ENCODE data around the gene SNCB. TPM values are rescaled to one million over a fixed set of nuclear protein-coding genes. Genes with fewer than 3 reads are reported as not detected.

The SNCB gene
- total and polyA plus RNA-seq, 8 donors = 0.21 to 0.68 (median 0.42) TPM; not detected in 2

- DNase-seq = peak; percentile 65 to 93 (median 80)
- H3K36me3 ChIP-seq = peaks cover 0 to 10% of the 10 kb centered on the region in 2 donors
- H3K4me3 ChIP-seq = no peak overlapping the region
- TF ChIP-seq, protein P1, sequence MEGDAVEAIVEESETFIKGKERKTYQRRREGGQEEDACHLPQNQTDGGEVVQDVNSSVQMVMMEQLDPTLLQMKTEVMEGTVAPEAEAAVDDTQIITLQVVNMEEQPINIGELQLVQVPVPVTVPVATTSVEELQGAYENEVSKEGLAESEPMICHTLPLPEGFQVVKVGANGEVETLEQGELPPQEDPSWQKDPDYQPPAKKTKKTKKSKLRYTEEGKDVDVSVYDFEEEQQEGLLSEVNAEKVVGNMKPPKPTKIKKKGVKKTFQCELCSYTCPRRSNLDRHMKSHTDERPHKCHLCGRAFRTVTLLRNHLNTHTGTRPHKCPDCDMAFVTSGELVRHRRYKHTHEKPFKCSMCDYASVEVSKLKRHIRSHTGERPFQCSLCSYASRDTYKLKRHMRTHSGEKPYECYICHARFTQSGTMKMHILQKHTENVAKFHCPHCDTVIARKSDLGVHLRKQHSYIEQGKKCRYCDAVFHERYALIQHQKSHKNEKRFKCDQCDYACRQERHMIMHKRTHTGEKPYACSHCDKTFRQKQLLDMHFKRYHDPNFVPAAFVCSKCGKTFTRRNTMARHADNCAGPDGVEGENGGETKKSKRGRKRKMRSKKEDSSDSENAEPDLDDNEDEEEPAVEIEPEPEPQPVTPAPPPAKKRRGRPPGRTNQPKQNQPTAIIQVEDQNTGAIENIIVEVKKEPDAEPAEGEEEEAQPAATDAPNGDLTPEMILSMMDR (IDR thresholded peaks at IDR 0.05) = peak; percentile 97 to 99
- intact Hi-C loops (cut with DNase I) = no loop called here
- peak; percentile 85 for ATAC-seq
- H3K9me3 ChIP-seq = no peaks in the 10 kb centered on the region
- H3K27ac ChIP-seq = no peak overlapping the region
- H3K4me1 ChIP-seq = peaks cover 9 to 25% of the 10 kb centered on the region in 2 donors
- peaks cover 5 to 51% of the 10 kb centered on the region in 2 donors for H3K27me3 ChIP-seq
These were observed 30.7 kb upstream of the SNCB start for GRCh38 chr5:176660860-176661641.

GRCh38 chr5:176660530-176660859 is 30.2 kb upstream of the SNCB start:
- H3K4me1 ChIP-seq = peaks cover 9 to 25% of the 10 kb centered on the region in 2 donors
- no peaks in the 10 kb centered on the region for H3K9me3 ChIP-seq
- no peak for DNase-seq
- H3K27me3 ChIP-seq = peaks cover 5 to 46% of the 10 kb centered on the region in 2 donors
- intact Hi-C loops (cut with DNase I) = no loop called here
- TF ChIP-seq, protein P1 (IDR thresholded peaks at IDR 0.05) = no peak
- H3K36me3 ChIP-seq = peaks cover 0 to 13% of the 10 kb centered on the region in 2 donors
- ATAC-seq = no peak
- no peak overlapping the region for H3K4me3 ChIP-seq
- H3K27ac ChIP-seq = no peak overlapping the region

- ATAC-seq (no peak), DNase-seq (no peak)
- Histone ChIP-seq H3K27me3 (peaks cover 5 to 40% of the 10 kb centered on the region in 2 donors), H3K36me3 (peaks cover 0 to 18% of the 10 kb centered on the region in 2 donors), H3K4me1 (peaks cover 9 to 25% of the 10 kb centered on the region in 2 donors), H3K4me3 (no peak overlapping the region), H3K9me3 (no peaks in the 10 kb centered on the region), H3K27ac (no peak overlapping the region)
- TF ChIP-seq, protein P1 (IDR thresholded peaks at IDR 0.05) = no peak
- intact Hi-C loops (cut with DNase I) = no loop called here
These were observed 29.6 kb upstream of the SNCB start for GRCh38 chr5:176659860-176660461.

- peaks cover 9 to 25% of the 10 kb centered on the region in 2 donors for H3K4me1 ChIP-seq
- no peak for ATAC-seq
- peak in 1 of 4 donors; percentile 25 for DNase-seq
- H3K36me3 ChIP-seq = peaks cover 0 to 23% of the 10 kb centered on the region in 2 donors
- intact Hi-C loops (cut with DNase I) = no loop called here
- H3K4me3 ChIP-seq = no peak overlapping the region
- TF ChIP-seq, protein P1 (IDR thresholded peaks at IDR 0.05) = no peak
- peaks cover 4 to 36% of the 10 kb centered on the region in 2 donors for H3K27me3 ChIP-seq
- H3K9me3 ChIP-seq = no peaks in the 10 kb centered on the region
- H3K27ac ChIP-seq = no peak overlapping the region
These were observed 29.1 kb upstream of the SNCB start for GRCh38 chr5:176659512-176659839.

- DNase-seq (peak in 1 of 4 donors; percentile 77), ATAC-seq (peak; percentile 49)
- H3K27ac ChIP-seq = peak overlapping the region in 1 of 2 donors; percentile 30
- TF ChIP-seq, protein P1 (IDR thresholded peaks at IDR 0.05) = no peak
- peaks cover 9 to 25% of the 10 kb centered on the region in 2 donors for H3K4me1 ChIP-seq
- peaks cover 0 to 30% of the 10 kb centered on the region in 2 donors for H3K27me3 ChIP-seq
- peaks cover 0 to 27% of the 10 kb centered on the region in 2 donors for H3K36me3 ChIP-seq
- no peaks in the 10 kb centered on the region for H3K9me3 ChIP-seq
- H3K4me3 ChIP-seq = peak overlapping the region in 1 of 2 donors; percentile 7
- intact Hi-C loops (cut with DNase I) = no loop called here
These were observed 28.6 kb upstream of the SNCB start for GRCh38 chr5:176658817-176659511.

Measured in left lung (tissue), 10 donors.